Measurements from ENCODE around the gene PCDH1. TPM values are rescaled to one million over a fixed set of nuclear protein-coding genes. Genes with fewer than 3 reads are reported as not detected.

PCDH1 gene
- total and polyA plus RNA-seq, 3 donors from 2014 or later = 5.6 to 10.6 (median 9.6) TPM

DNA sequence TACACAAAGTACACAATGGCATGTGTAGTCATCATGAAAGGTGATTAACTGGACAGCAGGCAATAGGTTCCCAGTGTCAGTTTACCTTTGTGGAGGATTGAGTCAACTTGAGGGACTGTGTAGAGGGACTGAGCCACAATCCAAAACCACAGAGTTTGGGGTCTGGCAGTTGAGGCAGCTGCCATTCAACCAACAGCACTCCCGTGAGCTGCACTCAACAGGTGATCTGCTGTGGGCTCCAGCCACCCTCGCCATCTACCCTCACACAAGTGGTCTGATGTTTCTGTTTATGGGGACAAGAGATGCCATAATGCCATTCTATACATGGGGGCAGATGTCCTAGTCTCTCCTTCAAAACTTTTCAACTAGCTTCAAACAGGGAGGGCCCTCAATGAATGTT, 42.6 kb upstream of the PCDH1 start:
- no peak overlapping the region for H3K4me3 ChIP-seq
- H3K9me3 ChIP-seq = no peaks in the 10 kb centered on the region
- H3K27ac ChIP-seq = no peak overlapping the region
- intact Hi-C loops (cut with DNase I; ENCODE audit: low total_unique reads) = no loop called here
- no peak for DNase-seq
- WGBS, 2 donors = 81 to 89% methylated on average over 2 of the region's 2 CpGs
- H3K4me1 ChIP-seq = peaks cover 6% of the 10 kb centered on the region
- H3K36me3 ChIP-seq (ENCODE audit: low read depth, missing control alignments) = no peaks in the 10 kb centered on the region
- H3K27me3 ChIP-seq = no peaks in the 10 kb centered on the region
- no peak for TF ChIP-seq CTCF (IDR thresholded peaks at IDR 0.05)

GRCh38 chr5:141919218-141920119, 41.3 kb upstream of the PCDH1 start:
- Histone ChIP-seq H3K27me3 (no peaks in the 10 kb centered on the region), H3K4me1 (peaks cover 4% of the 10 kb centered on the region), H3K36me3 (ENCODE audit: low read depth, missing control alignments) (no peaks in the 10 kb centered on the region), H3K4me3 (no peak overlapping the region), H3K27ac (no peak overlapping the region), H3K9me3 (no peaks in the 10 kb centered on the region)
- intact Hi-C loops (cut with DNase I; ENCODE audit: low total_unique reads) = no loop called here
- DNase-seq = no peak
- TF ChIP-seq POLR2A (IDR thresholded peaks at IDR 0.05) (no peak), CTCF (IDR thresholded peaks at IDR 0.05) (no peak)
- WGBS, 2 donors = 81 to 90% methylated on average over 8 of the region's 8 CpGs

- DNase-seq = no peak
- intact Hi-C loops (cut with DNase I; ENCODE audit: low total_unique reads) = no loop called here
These were observed 39.5 kb upstream of the PCDH1 start for GRCh38 chr5:141917760-141918159.

DNA sequence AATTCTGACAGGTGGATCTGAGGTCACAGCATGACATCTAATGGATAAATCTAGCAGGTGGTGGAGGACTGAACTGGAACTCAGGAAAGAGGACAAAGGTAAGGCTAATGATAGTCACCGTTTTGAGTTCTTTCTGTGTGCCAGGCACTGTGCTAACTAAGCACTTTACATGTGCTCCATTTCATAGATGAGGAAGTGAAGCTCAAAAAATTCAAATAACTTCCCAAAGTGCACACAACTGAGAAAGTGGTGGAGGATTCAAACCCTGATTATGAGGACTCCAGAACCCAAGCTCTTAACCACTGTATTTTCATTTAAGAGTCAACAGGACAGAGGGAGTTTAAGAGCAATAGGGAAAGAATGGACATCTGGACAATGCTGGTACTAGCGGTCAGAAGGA, 38.3 kb upstream of the PCDH1 start:
- intact Hi-C loops (cut with DNase I; ENCODE audit: low total_unique reads) = no loop called here
- no peak overlapping the region for H3K27ac ChIP-seq
- H3K36me3 ChIP-seq (ENCODE audit: low read depth, missing control alignments) = no peaks in the 10 kb centered on the region
- TF ChIP-seq POLR2A (IDR thresholded peaks at IDR 0.05) = no peak
- TF ChIP-seq CTCF (IDR thresholded peaks at IDR 0.05) = no peak
- no peaks in the 10 kb centered on the region for H3K4me1 ChIP-seq
- DNase-seq = no peak
- 69 to 76% methylated on average over 2 of the region's 2 CpGs for WGBS, 2 donors
- no peaks in the 10 kb centered on the region for H3K9me3 ChIP-seq
- H3K27me3 ChIP-seq = no peaks in the 10 kb centered on the region
- no peak overlapping the region for H3K4me3 ChIP-seq

More at GRCh38 chr5:141917760-141918159, 39.5 kb upstream of the PCDH1 start:
- Histone ChIP-seq H3K27ac (no peak overlapping the region), H3K27me3 (no peaks in the 10 kb centered on the region), H3K4me3 (no peak overlapping the region), H3K9me3 (no peaks in the 10 kb centered on the region), H3K4me1 (no peaks in the 10 kb centered on the region), H3K36me3 (ENCODE audit: low read depth, missing control alignments) (no peaks in the 10 kb centered on the region)
- TF ChIP-seq CTCF (IDR thresholded peaks at IDR 0.05) = no peak
- no peak for TF ChIP-seq POLR2A (IDR thresholded peaks at IDR 0.05)
- 83 to 85% methylated on average over 5 of the region's 5 CpGs for WGBS, 2 donors

Data from testis (tissue), 3 donors.